Tracheal epithelial cell (primary cell): Measurements from ENCODE around the gene LPIN3. TPM values are rescaled to one million over a fixed set of nuclear protein-coding genes. Genes with fewer than 3 reads are reported as not detected.

Experiments
- total RNA-seq: library from RNA; depleted of rRNA; stranded (reverse); fragments of >200 nt; gene quantifications from 2 replicates; pipeline ENCODE4 v1.2.1, GENCODE V29; 2014

Gene LPIN3, protein sequence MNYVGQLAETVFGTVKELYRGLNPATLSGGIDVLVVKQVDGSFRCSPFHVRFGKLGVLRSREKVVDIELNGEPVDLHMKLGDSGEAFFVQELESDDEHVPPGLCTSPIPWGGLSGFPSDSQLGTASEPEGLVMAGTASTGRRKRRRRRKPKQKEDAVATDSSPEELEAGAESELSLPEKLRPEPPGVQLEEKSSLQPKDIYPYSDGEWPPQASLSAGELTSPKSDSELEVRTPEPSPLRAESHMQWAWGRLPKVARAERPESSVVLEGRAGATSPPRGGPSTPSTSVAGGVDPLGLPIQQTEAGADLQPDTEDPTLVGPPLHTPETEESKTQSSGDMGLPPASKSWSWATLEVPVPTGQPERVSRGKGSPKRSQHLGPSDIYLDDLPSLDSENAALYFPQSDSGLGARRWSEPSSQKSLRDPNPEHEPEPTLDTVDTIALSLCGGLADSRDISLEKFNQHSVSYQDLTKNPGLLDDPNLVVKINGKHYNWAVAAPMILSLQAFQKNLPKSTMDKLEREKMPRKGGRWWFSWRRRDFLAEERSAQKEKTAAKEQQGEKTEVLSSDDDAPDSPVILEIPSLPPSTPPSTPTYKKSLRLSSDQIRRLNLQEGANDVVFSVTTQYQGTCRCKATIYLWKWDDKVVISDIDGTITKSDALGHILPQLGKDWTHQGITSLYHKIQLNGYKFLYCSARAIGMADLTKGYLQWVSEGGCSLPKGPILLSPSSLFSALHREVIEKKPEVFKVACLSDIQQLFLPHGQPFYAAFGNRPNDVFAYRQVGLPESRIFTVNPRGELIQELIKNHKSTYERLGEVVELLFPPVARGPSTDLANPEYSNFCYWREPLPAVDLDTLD
- 6.2 and 11.8 TPM in 2 replicates for total RNA-seq

DNA sequence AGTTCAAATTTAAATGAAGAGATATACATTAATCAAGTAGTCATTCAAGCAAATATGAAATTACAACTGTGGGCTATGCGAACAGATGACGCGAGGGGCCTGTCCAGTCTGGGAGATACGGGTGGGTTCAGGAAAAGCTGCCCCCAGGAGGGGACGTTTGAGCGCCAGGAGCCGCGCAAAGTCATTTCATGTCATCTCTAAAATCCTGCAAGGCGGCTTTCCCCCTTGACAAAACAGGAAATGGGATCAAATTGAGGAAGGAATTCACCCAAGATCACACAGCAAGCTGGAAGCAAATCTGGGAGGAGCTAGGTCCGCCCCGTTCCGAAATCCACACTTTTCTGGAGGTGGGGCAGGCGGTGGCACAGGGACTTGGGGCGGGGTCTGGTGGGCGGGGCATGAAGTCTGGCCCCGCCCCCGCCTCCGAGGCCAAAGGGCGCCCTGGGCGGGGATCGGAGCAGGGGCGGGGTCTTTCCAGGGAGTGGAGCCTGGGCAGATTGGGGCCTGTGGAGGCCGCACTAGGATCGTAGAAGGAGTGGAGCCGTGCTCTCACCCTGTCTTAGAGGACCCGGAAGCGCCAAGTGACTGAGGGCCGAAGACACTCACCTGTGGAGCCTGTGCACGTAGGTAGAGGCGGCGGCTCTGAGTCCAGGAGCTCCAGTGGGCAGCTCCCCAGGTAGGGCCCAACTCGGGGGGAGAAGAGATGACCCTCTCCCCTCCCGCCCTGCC is at the start of gene LPIN3:
Gene LPIN3, plus strand, starts transcription at position 495 of the 729 bp plus-strand sequence. CDS start 4,983 bp downstream, outside the sequence.

DNA sequence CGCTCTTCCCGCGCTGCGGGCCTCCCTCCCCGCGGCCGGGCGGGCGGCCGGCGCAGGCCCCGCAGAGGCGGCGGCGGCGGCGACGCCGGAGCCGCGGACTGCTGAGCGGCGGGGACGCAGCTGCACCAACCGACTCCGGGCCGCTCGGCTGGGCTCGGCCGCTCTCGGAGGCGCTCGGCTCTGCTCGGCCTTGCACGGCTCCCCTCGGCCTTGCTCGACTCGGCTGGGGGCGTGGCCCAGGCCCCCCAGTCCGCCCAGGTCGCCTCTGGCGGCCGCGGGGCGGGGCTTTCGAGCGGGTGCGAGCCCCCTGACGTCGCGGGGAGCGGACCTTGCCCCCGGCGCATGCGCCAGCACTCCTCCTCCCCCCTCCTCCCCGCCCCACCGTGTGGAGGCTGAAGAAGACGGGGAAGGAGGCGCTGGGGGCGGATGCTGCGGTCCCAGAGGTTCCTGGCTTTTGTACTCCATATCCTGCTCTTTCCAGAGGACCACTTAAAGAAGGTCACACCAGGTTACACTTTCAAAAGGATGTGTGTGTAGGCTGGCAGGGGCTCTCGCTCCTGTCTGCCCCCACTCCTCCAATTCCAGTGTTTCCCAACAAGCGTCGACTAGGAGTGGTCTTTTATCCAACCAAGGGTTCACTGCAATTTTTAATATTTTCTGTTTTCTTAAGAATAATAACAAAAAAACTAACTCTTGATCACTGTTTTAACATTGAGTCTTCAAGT is 22.9 kb upstream of the LPIN3 start, which contains the start of gene ZHX3:
Gene ZHX3, minus strand, starts transcription at position 186 of the 725 bp plus-strand sequence. CDS start 112,815 bp downstream, outside the sequence.

DNA sequence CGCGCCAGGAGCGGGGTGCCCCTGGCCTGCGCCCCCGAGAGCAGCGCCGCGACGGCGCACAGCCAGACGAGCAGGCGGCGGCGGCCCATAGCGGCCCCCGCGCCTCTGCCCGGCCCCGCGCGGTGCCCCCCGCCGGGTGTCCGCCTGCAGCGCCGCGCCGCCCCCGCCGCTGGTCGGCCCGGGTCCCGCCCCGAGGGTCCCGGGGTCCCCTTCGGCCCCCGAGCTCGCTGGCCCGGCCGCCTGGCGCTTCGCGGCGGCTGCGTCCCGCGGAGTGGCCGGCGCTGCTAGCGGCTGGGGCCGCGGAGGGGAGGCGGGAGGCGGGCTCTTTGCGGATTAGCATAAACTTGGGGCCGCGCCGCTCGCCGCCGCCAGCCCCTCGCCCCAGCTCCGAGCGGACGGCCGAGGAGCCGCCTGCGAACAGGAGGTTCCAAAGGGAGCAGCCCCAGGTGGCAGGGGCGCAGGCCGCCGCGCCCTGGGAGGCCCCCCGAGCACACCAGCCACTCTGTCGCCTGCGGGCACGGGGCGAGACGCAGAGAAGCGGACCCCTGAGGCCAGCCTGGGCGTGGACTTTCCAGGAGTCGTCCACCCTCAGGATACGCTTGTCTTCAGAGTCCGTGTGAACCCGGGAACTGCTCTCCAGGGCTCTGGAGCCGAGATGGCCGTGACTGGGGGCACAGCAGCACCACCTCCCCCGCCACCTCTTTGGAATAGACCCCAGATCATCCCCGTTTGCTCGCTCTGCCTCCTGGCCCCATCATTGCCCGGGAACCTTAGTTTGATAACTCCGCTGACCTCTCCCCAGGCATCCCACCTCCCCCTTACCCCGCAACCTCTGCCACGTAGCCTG is 26.1 kb downstream of the LPIN3 start, which contains the start of gene EMILIN3:
Gene EMILIN3, minus strand, starts transcription at position 273 of the 847 bp plus-strand sequence. Its CDS starts 184 bp downstream, at position 89.

Other genes with a start within 250 kb of the LPIN3 start
- 27.3 and 53.3 TPM in 2 replicates for gene PLCG1, start 203.3 kb upstream of the LPIN3 start, total RNA-seq
- gene ZHX3, start 23.1 kb upstream of the LPIN3 start, total RNA-seq = 8.9 and 11.9 TPM in 2 replicates
- not detected in 2 replicates for gene EMILIN3, start 26.0 kb downstream of the LPIN3 start, total RNA-seq